Hepatocyte (in vitro differentiated cells): ENCODE data around the gene STAT5A. TPM values are rescaled to one million over a fixed set of nuclear protein-coding genes. Genes with fewer than 3 reads are reported as not detected.

Experiments
- DNase-seq: peaks from one replicate; pipeline ENCODE4 v3.0.0-alpha.2; 2016; ENCODE audit warnings: low spot score
- H2AFZ ChIP-seq: fragments of 200-600 bp; sonication (generic); 2 replicates; pipeline ENCODE4 v1.6.0; 2016; ENCODE audit warnings: antibody characterized with exemption, mild to moderate bottlenecking
- H3K27ac ChIP-seq: fragments of 200-600 bp; sonication (generic); 2 replicates; pipeline ENCODE4 v1.5.1; 2016; ENCODE audit warnings: mild to moderate bottlenecking
- H3K27me3 ChIP-seq: fragments of 200-600 bp; sonication (generic); 2 replicates; pipeline ENCODE4 v1.6.1; 2016
- H3K36me3 ChIP-seq: fragments of 200-600 bp; sonication (generic); replicated peaks from 2 replicates; pipeline ENCODE4 v1.5.1; 2016; ENCODE audit warnings: low read depth; ENCODE audit not compliant: insufficient read depth
- H3K4me1 ChIP-seq: fragments of 200-600 bp; sonication (generic); 2 replicates; pipeline ENCODE4 v1.5.1; 2016; ENCODE audit warnings: mild to moderate bottlenecking, moderate library complexity; ENCODE audit not compliant: insufficient read depth
- H3K4me2 ChIP-seq: fragments of 200-600 bp; sonication (generic); 2 replicates; pipeline ENCODE4 v1.6.0; 2016
- H3K4me3 ChIP-seq: fragments of 200-600 bp; sonication (generic); 2 replicates; pipeline ENCODE4 v1.5.1; 2016; ENCODE audit warnings: mild to moderate bottlenecking
- H3K79me2 ChIP-seq: fragments of 200-600 bp; sonication (generic); 2 replicates; pipeline ENCODE4 v1.6.0; 2017; ENCODE audit warnings: mild to moderate bottlenecking
- H3K9me2 ChIP-seq: fragments of 200-600 bp; sonication (generic); replicated peaks from 2 replicates; pipeline ENCODE4 v1.6.0; 2017; ENCODE audit warnings: mild to moderate bottlenecking; ENCODE audit not compliant: insufficient read depth
- H3K9me3 ChIP-seq: fragments of 200-600 bp; sonication (generic); 2 replicates; pipeline ENCODE4 v1.5.1; 2016; ENCODE audit warnings: low read depth, mild to moderate bottlenecking
- H4K20me1 ChIP-seq: fragments of 200-600 bp; sonication (generic); 2 replicates; pipeline ENCODE4 v1.6.0; 2016; ENCODE audit warnings: mild to moderate bottlenecking; ENCODE audit not compliant: insufficient read depth, poor library complexity, severe bottlenecking
- EZH2 ChIP-seq: fragments of 200-600 bp; sonication (generic); IDR thresholded peaks from 2 replicates; pipeline ENCODE4 v1.6.1; 2016; ENCODE audit warnings: antibody characterized with exemption, mild to moderate bottlenecking, borderline replicate concordance
- EZH2phosphoT487 ChIP-seq: fragments of 200-600 bp; sonication (generic); IDR thresholded peaks from one replicate; pipeline ENCODE4 v1.6.1; 2018; ENCODE audit warnings: antibody characterized with exemption, mild to moderate bottlenecking, low read depth, moderate library complexity; ENCODE audit not compliant: unreplicated experiment, severe bottlenecking
- WGBS: methylation state at CpG from one replicate; pipeline ENCODE4 v1.1.6; 2016; ENCODE audit warnings: low lambda C conversion rate; ENCODE audit errors: missing lambda C conversion rate; 5-methylcytosine and 5-hydroxymethylcytosine counted together
- polyA plus RNA-seq: library from polyadenylated mRNA; unstranded; fragments of >200 nt; fragmentation: Nextera tagmentation; extraction: Ambion mirVana; gene quantifications from 2 replicates; pipeline ENCODE4 v1.2.1, GENCODE V29; 2016
- total RNA-seq: library from RNA; depleted of rRNA; stranded (reverse); fragments of >200 nt; gene quantifications from 2 replicates; pipeline ENCODE4 v1.2.3, GENCODE V29; 2014
- TF ChIP-seq, protein P1 (sequence below): fragments of 200-600 bp; sonication (generic); IDR thresholded peaks from 2 replicates; pipeline ENCODE4 v1.5.1; 2016; ENCODE audit warnings: antibody characterized with exemption, mild to moderate bottlenecking; ENCODE audit not compliant: poor library complexity

The STAT5A gene
- total and polyA plus RNA-seq, 2 experiments from 2014 or later = 5.5 to 6.1 TPM

DNA sequence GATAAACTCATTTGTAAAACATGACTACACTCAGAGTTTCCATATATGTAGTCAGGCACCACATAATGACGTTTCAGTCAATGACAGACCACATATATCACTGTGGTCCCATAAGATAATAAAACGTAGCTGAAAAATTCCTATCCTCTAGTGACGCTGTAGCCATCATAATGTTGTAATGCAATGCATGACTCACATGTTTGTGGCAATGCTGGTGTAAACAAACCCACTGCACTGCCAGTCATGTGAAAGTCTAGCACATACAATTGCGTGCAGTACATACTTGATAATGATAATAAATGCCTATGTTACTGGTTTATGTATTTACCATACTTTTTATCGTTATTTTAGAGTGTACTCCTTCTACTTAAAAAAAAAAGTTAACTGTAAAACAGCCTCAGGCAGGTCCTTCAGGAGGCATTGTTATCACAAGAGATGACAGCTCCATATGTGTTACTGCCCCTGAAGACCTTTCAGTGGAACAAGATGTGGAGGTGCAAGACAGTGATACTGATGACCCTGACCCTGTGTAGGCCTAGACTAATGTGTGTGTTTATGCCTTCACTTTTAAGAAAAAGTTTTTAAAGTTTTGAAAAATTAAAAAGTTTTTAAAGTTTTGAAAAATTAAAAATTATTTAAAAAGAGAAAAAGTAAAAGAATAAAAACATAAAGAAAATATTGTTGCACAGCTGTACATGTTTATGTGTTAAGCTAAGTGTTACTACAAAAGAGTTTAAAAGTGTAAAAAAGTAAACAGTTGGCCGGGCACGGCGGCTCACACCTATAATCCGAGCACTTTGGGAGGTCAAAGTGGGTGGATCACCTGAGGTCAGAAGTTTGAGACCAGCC, 21.2 kb upstream of the STAT5A start:
- H3K9me2 ChIP-seq = no peaks in the 10 kb centered on the region
- H3K4me1 ChIP-seq = peaks cover 11% of the 10 kb centered on the region
- no peak overlapping the region for H2AFZ ChIP-seq
- peak; percentile 54 for DNase-seq
- no peak overlapping the region for H3K4me2 ChIP-seq
- H3K79me2 ChIP-seq = peaks cover 84% of the 10 kb centered on the region
- no peaks in the 10 kb centered on the region for H3K36me3 ChIP-seq
- TF ChIP-seq EZH2 = no peak
- TF ChIP-seq, protein P1, sequence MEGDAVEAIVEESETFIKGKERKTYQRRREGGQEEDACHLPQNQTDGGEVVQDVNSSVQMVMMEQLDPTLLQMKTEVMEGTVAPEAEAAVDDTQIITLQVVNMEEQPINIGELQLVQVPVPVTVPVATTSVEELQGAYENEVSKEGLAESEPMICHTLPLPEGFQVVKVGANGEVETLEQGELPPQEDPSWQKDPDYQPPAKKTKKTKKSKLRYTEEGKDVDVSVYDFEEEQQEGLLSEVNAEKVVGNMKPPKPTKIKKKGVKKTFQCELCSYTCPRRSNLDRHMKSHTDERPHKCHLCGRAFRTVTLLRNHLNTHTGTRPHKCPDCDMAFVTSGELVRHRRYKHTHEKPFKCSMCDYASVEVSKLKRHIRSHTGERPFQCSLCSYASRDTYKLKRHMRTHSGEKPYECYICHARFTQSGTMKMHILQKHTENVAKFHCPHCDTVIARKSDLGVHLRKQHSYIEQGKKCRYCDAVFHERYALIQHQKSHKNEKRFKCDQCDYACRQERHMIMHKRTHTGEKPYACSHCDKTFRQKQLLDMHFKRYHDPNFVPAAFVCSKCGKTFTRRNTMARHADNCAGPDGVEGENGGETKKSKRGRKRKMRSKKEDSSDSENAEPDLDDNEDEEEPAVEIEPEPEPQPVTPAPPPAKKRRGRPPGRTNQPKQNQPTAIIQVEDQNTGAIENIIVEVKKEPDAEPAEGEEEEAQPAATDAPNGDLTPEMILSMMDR = no peak
- TF ChIP-seq EZH2phosphoT487 = no peak
- H3K4me3 ChIP-seq = no peak overlapping the region
- no peaks in the 10 kb centered on the region for H3K27me3 ChIP-seq
- H3K9me3 ChIP-seq = no peaks in the 10 kb centered on the region
- H4K20me1 ChIP-seq = no peaks in the 10 kb centered on the region
- H3K27ac ChIP-seq = peak overlapping the region; percentile 55
- 69% methylated on average over 9 of the region's 9 CpGs for WGBS

DNA sequence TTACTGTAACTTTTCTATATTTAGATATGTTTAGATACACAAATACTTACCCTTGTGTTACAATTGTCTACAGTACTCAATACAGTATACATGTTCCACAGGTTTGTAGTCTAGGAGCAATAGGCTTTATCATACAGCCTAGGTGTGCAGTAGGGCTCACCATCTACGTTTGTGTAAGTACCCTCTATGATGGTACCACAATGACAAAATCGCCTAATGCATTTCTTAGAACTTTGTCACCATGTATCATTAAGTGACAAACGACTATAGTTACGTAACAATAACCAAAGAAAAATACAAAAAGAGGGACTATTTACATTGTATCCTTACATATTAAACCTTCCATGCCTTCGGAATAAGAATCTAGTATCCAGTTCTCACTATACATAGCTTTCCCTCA, 20.1 kb upstream of the STAT5A start:
- Histone ChIP-seq H3K9me2 (no peaks in the 10 kb centered on the region), H3K79me2 (peaks cover 87% of the 10 kb centered on the region), H3K27me3 (no peaks in the 10 kb centered on the region), H4K20me1 (no peaks in the 10 kb centered on the region), H3K4me2 (no peak overlapping the region), H3K4me1 (peaks cover 17% of the 10 kb centered on the region), H3K36me3 (no peaks in the 10 kb centered on the region), H3K27ac (no peak overlapping the region), H3K9me3 (no peaks in the 10 kb centered on the region), H2AFZ (no peak overlapping the region), H3K4me3 (no peak overlapping the region)
- TF ChIP-seq EZH2phosphoT487 (no peak), EZH2 (no peak)
- TF ChIP-seq, protein P1 = no peak
- DNase-seq = no peak
- WGBS = 93% methylated on average over 5 of the region's 5 CpGs

DNA sequence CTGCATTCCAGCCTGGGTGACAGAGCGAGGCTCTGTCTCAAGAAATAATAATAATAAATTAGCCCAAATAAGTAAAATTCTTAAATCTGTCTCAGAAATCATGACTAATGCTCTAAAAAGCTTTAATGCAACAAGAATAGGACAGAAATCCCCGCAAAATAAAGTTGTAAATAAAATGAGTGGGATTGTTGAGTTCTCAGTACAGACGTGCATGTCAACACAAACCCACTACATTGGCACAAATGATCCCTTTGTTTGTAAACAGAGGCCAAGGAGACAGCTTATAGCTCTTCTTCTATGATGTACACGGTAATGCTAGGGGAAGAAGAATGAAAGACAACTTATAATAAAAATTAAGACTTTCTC, 18.1 kb upstream of the STAT5A start:
- no peak for DNase-seq
- Histone ChIP-seq H3K36me3 (no peaks in the 10 kb centered on the region), H3K9me3 (no peaks in the 10 kb centered on the region), H3K9me2 (no peaks in the 10 kb centered on the region), H4K20me1 (no peaks in the 10 kb centered on the region), H3K27me3 (no peaks in the 10 kb centered on the region), H3K27ac (no peak overlapping the region), H3K4me2 (no peak overlapping the region), H3K4me3 (no peak overlapping the region), H3K4me1 (peaks cover 27% of the 10 kb centered on the region), H3K79me2 (peaks cover 98% of the 10 kb centered on the region), H2AFZ (no peak overlapping the region)
- WGBS = 79% methylated on average over 4 of the region's 4 CpGs
- TF ChIP-seq, protein P1 = no peak
- TF ChIP-seq EZH2 = no peak
- TF ChIP-seq EZH2phosphoT487 = no peak
